ENCODE results near the gene FAM72A.
"Not testable (repeated sequence)": the region's sequence is repeated elsewhere in the genome, so short reads cannot be mapped to it uniquely, and the experiment has no call there.

Gene FAM72A

DNA sequence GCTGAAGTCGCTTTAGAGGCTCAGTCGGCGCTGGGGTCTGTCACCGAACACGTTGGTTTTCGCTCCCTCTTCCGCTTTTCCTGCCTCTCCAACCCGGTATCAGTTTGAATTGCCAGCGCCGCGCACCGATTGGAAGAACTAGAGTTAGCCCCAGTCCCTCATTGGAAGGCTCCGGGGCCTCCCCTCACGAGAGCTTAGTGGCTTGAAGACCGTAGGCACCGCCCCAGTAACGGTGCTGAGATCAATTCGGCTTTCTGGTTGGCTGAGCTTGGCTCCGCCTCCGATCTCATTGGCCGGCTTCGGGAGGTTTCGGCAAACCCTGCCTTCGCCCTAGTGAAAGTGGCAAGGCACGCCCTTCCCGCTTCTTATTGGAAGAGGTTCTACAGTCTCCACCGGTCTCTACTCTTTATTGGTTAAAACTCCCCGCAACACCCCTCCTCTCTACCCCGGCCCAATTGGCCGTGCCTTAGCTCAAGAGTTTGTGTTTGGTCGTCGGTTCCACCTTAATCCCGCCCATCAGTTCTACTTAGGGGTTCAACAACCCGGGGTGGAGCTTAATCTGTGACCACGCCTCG lies at the start of gene FAM72A:
Gene FAM72A, minus strand, starts transcription at position 51 of the 575 bp plus-strand sequence. CDS start 814 bp downstream, outside the sequence.
- DNase-seq (ENCODE audit: extremely low read depth, low read depth) = peak; percentile 100

DNA sequence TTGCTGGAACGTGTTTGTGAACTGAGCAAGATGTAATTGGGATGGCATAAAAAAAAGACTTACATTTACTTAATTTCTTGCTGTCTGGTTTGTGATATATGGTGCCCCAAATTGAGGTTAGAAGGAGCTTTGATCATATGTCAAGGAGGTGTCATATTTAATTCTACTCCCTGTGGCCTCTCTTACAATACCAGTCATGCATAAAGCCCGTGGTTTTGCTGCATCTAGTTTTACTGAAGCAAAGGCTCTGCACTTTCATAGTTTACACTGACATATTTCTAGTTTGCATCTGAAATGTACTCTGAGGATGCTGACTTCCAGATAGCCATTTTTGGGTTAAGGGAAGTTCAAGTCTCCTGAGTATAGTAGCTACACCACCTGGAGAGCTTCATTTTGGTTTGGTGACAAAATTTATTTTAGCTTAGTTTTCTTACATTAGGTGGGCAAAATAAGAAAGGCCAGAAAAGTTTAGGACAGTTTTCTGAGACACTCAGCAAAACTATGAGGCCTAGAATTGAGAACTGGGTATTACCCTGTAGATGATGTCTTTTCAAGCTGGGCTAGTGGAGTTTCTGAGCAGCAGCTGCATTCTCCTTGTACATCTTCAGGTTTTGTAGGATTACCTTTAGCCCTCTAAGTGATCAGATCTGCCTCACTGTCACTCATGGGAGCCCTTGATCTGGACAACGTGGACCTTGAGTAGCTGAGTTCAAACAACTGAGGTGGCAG lies 48.5 kb upstream of the FAM72A start:
- not testable (repeated sequence) for DNase-seq (ENCODE audit: extremely low read depth, low read depth)

DNA sequence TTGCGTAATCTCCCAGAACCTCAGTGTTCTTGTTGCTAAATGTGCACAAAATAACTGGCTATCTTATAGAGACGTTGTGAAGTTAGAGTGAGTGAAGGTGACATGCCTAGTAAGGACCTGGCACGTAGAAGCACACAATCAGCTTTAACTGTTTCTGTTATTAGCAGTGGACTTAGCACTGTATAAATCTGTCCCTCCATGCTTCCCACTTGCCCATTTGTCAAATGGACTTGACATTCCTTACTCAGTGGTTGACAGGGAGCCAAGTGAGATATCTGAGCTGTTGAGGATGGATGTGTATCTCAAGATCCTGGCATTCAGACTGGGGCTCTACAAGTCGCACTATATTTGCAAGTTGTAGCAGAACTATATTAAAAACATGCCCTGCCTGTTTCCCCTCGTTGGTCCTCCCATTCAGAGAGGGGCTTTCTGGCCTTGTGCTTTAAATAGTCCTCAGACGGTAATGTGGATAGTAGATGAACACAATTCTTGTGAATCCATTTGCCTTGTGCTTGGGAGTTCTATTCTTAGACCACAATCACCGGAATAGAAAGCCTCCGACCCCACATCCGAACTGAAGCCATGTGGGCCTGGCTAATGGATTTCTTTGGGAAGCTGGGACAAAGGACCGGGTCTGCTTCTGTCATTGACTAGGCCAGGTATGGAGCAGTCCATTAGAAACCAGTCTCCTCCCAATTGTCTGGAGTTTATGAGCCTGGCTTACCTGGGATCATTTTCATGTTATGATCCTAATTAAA lies 43.7 kb upstream of the FAM72A start:
- DNase-seq (ENCODE audit: extremely low read depth, low read depth) = not testable (repeated sequence)

DNA sequence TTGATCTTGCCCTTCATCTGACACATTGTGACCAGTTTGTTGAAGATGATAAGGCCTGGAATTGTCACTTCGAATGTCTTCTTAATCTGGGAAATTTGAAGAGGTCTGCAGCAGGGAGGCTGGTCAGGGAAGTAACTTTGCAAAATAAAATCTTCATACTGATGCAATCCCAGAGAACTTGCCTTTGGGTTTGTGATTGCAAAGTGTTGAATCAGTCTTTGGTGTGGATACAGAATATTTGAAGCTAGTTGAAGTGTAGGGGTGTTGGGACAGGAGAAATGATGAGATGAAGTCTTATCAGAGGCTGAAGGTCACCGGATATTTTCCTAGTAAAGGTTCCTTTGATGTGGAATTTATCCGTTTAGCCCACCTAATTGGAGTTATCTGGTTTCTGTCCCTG lies 42.8 kb upstream of the FAM72A start:
- DNase-seq (ENCODE audit: extremely low read depth, low read depth) = not testable (repeated sequence)

DNA sequence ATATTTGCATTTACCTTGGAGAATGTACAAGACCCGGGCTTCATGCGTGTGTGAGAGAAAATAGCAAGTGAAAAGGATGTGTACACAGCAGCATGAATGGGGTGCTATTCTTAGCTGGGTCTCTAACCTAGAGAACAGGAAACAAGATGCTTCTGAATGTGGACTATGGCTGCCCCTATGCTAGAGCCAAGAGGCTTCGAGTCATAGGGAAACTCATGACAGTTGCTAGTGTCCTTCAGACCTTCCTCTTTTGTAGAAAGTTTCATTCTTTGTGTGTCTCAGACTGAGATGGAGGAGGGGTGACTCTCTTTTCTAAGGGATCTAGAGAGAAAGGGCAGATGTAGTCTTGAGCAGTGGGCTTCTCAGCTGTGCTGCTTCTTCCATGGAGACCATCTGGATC lies 40.7 kb upstream of the FAM72A start:
- not testable (repeated sequence) for DNase-seq (ENCODE audit: extremely low read depth, low read depth)

DNA sequence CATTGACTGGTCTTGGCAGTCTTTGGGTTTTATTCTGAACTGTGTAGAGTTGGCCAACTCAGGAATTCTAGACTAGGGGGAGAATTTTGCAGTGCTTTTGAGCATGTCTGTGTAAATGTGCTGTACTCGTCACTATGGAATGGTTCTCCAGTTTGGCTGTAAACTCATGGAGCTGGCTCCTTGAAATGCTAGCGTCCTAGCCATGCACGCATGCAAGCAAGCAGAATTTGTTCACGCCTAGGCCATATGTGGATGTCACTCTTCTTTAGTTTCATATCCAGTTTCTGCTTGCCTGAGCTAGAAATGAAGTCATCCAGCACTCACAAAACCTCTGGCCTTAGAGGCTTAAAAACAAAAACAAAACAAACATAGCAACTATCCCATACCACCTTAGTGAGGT lies 37.6 kb upstream of the FAM72A start:
- DNase-seq (ENCODE audit: extremely low read depth, low read depth) = peak; percentile 56

DNA sequence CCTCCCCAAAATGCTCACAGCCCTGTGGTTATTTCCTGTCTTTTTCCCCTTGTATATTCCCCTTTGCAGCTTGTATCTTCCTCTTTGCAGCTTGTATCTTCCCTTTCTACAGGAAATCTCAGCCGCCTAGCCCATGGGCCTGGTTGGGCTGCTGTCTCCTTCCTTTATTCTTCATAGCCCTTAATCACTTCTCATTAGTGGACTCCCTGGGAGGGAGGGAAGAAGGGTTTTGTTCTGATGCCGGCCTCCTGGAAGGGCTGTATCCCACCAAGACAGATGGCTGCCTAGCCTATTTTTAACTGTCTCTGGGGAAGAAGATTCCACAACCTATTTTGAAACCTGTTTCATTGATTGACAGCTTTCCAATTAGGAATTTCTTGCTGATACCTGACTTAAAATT lies 32.6 kb upstream of the FAM72A start:
- not testable (repeated sequence) for DNase-seq (ENCODE audit: extremely low read depth, low read depth)

DNA sequence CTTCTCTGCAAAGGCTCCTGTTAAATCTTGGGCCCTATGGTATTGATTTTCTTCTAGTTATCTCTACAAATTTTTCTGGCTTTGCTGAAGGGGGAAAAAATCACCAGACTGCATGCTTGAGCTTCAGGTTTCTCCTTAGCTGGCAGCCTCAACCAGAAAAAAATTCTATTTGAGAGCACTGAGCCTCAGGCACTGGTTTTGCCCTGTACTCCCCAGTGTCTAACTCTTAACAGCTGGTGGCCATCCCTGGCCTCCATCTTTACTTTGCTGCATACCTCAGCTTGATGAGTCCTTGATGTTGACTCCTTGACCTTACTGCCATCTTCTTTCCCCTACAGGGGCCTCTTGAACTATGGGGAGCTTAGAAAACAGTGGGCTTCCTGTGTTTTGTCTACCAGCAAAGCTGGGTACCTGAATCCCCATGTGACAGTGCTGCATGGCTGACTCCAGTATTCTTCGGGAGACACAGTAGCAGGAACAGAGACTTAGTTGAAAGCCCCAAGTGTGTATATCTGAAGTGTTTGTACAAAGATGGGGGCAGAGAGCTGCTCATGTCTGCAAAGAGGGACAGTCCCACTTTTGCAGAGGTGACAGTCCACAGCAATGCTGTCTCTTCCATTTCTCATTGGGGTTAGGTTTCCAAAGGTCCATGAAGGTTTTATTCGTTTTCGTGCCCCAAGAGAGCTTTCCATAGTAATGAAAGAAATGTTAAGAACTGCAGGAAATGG lies 31.7 kb upstream of the FAM72A start:
- not testable (repeated sequence) for DNase-seq (ENCODE audit: extremely low read depth, low read depth)

DNA sequence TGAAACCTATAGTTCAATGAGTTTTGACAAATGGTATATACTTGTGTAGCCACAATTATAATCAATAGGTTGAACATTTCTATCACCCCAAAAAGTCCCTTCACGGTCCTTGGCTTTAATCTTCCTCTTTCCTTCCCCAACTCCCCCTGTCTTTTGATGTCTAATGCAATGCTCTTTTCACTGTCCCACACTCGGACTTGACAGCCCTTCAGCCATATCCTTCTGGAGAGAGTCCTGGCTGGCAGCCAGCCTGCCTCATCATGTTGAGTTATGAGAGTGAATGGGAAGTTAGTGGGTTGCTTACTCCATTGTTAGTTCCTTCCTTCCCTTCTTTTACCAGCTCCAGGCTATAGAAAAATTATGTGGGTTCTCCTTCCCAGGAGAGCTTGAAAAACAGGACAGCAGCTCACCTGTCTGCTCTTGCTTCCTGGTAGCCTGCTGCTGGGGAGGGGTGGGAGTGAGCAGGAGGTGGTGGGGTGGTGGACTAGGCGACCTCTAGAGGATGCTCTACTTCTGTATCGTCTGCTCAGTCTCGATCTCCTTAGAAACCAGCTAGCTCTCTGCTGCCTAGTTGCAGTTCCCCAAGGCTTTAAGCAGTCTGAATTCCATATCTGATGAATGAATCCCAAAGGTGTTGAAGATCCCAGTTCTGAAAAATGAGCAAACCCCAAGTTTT lies 30.5 kb upstream of the FAM72A start:
- not testable (repeated sequence) for DNase-seq (ENCODE audit: extremely low read depth, low read depth)

DNA sequence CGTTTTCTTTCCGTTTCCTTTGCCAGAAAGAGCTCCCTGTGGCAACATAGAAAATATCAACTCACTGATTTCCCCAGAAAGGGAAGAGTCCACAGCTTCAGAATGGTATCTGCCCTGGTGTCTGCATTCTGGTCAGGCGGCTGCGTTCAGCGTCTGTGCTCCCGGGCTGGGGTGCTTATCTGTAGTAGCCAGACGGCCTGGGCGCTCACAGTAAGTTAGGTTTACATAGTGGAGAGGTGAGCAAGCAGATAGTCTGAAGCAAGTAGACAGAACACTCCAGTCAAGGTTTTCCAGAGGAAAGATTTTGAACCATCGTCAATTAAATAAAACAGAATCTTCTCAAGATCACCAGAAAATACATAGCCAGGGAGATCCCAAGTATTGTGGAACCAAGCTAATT lies 29.4 kb upstream of the FAM72A start:
- DNase-seq (ENCODE audit: extremely low read depth, low read depth) = not testable (repeated sequence)

DNA sequence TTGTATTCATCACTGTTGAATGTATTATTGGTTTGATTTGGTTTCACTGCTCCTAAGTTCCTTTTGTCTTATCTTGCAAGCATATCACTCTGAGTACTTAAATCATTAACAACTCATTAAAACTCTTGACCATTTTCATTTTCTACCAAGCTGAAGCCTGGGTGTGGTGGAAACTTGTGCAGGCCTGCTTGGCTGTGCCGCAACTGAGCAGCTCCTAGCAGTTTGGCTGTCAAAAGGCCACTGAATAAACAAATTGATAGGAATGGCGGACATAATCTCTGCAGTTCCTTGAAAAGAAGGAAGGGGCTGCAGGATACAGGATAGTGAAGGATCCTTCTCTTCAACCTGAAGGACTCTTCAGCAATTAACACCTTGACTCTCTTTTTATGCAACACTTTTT lies 26.6 kb upstream of the FAM72A start:
- not testable (repeated sequence) for DNase-seq (ENCODE audit: extremely low read depth, low read depth)

DNA sequence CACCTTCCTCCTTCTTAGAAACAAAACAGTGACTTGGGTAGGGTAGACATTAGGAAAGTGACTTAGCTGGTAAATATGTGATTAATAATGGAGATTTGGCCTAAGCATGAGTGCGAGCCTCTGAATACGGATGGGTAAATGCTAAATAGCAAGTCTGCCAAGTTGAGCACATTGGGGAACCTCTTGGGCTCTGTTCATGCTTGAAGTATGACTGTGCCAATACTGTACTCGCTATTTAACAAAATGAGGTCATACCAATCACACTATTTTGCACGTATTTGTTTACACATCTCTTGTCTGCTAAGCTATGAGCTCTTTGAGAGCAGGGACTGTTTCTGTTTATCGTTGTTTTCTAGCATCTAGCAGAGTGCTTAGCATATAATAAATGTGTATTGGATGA lies 24.2 kb upstream of the FAM72A start:
- not testable (repeated sequence) for DNase-seq (ENCODE audit: extremely low read depth, low read depth)

DNA sequence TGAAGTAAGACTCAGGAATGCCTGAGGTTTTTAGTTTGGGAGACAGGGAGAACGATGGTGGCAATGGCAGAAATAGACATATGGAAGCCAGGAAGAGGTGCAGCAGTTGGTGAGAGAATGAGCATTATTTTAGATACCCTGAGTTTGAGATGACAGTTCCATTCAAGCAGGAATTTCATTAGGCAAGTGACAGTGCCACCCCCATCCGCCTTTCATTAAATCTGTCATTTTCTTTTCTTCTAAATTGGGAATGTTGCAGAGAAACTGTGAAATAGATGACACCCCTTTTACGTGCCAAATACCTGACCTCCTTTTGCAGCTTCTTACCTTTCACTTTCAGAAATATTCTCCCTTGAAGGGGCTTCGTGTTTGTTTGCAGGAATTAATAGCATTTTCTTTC lies 22.7 kb upstream of the FAM72A start:
- DNase-seq (ENCODE audit: extremely low read depth, low read depth) = not testable (repeated sequence)

DNA sequence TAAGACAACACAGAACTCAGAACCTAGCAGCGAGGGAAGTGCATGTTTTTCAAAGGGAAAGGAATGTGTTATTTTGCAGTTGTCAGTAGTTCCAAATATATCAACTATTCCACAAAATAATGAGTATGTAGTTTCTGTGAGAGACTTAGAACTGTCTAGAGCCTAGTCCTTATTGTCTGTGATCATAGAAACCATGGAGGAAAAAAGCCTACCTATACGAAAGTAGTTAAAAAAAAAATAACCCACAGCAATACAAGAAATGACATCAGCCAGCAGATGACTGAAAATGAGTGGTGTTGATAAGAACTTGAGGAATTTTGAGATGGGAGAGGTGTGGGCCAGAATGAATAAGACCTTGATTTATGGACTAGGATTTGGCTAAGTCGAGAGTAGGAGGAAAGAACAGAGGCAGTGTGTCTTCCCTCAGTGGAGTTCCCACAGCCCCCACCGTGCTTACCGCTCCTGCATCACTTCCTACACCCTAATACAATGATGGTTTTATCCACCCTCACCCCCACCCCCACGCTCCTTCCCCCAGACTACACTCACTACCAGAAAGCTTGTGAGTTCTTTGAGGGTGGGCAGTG lies 21.6 kb upstream of the FAM72A start:
- not testable (repeated sequence) for DNase-seq (ENCODE audit: extremely low read depth, low read depth)

DNA sequence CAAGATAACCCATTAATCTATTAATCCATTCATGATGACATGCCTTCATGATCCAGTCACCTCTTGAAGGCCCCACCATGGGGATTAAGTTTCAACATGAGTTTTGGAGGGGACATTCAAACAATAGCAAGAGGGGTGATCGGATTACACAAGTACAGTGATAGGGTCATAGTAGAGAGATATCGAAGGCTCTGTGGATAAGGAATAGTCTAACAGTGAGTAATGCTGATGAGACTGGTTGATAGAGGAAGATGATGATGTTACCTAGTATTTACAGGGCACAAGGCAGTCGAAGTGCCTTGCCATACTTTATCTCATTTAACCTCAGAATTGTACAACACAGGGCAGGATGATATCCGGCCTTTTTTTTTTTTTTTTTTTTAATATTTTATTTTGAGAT lies 18.9 kb upstream of the FAM72A start:
- DNase-seq (ENCODE audit: extremely low read depth, low read depth) = not testable (repeated sequence)

DNA sequence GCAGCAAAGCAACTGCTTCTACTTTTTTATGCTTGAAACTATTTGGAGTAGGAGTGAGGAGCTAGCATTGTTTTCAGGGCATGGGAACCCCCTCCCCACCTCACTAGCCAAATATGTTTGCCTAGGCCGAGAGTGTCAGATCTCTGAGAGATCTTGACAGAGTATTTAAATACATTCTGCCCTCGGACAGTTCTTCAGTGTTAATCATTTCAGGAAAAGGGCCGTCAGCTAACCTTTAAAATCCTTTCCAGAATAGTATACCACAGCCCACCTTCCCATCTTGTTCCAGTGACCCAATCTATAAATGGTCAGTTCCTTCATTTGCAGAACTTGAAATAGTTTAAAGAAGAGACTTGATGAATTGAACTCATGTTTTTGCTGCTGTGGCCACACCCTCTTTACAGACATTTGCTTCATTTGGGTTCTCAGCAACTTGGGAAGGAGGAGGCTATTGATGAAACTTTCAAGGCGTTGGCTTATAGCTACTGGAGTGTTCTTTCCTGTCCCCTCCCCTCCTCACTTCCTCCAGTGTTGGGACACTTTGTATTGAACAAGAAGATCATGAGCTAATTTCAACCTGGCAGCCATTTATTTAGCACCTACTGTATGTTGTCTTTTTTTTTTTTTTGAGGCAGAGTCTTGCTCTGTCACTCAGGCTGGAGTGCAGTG lies 17.8 kb upstream of the FAM72A start:
- not testable (repeated sequence) for DNase-seq (ENCODE audit: extremely low read depth, low read depth)

DNA sequence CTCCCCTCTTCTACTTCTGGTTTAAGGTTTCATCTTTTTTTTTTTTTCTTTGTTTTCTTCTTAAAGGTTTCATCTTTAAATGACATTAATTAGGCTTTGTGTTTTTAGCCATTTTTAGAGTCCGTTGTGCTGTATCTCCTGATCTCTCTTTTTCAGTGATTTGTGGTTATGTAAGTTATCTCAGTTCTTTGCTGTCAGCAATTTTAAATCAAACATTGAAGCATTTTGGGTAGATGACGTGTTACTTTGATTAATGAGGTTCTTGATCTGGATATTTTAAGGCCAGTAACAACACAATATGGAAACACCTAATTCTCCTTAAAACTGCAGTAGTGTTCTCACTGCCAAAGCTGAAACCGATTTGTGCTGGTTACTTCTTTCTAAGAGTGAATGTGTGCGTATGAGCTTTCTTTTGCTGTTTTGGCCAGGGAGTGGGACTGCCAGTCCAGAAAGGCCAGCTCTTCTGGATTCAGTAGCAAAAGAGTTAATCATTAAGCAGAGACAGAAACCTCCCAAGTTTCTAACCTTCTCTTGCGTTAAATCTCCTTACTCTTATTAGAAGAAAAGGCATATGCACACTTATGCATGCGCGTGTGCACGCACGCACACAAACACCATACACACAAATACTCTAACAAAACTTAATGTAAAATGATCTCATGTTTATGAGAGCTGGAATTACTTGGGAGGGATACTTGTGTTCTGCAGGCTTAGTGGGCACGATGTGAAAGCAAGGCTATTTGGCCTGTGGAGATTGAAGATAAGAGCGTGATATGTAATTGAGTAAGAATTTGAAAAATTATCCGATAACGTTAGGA lies 17.1 kb upstream of the FAM72A start:
- DNase-seq (ENCODE audit: extremely low read depth, low read depth) = not testable (repeated sequence)

DNA sequence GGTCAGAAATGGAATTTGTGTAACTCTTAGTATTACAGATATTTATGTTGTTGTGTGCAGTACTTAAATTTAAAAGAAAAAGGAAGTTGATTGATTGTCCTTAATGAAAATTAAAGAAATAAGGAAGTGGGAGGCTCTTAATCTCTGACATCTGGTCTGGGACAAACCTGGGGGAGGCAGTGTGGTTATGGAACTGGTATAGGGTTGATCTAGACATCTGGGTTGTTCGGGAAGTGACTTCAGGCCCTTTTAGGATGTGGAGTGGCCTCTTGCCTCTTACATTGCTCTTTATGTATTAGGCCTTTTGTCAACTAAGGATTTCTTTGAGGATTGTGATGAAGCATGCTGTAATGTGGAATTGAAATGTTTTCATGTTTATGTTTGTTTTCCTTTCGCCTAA lies 16.1 kb upstream of the FAM72A start:
- not testable (repeated sequence) for DNase-seq (ENCODE audit: extremely low read depth, low read depth)

DNA sequence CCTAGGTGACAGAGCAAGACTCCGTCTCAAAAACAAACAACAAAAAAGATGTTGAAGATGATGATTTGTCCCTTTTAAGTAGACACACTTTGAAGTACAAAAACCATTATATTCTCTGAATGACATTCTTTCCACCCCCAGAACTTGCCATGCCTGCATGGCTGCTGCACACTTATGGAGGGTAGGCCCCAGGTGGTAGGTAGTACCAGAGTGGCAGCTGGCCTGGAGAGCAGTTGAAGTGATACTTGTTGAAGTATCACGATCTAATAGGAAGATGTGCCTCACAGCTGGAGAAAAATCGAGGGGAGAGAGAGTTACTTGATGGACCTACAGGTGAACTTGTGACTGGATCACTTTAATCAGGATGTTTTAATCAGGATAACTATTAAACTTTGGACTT lies 15.6 kb upstream of the FAM72A start:
- DNase-seq (ENCODE audit: extremely low read depth, low read depth) = not testable (repeated sequence)

Data from AG09319 (cell line).